Brain microvascular endothelial cell (primary cell): ENCODE results near the gene TESMIN.

ENCODE experiments used
- DNase-seq: peaks from one replicate; pipeline ENCODE4 v3.0.0-alpha.2; 2020
- H3K27ac ChIP-seq: fragments of 250-450 bp; sonication (Bioruptor Pico); 2 replicates; pipeline ENCODE4 v1.5.1; 2020; ENCODE audit warnings: mild to moderate bottlenecking, moderate library complexity
- H3K27me3 ChIP-seq: fragments of 250-450 bp; sonication (Bioruptor Pico); replicated peaks from 2 replicates; pipeline ENCODE4 v1.5.1; 2020; ENCODE audit warnings: mild to moderate bottlenecking
- H3K36me3 ChIP-seq: fragments of 250-450 bp; sonication (Bioruptor Pico); replicated peaks from 2 replicates; pipeline ENCODE4 v1.5.1; 2020; ENCODE audit warnings: mild to moderate bottlenecking
- H3K4me3 ChIP-seq: 2 replicates; pipeline ENCODE4 v1.5.1; 2011; ENCODE audit warnings: low read depth, mild to moderate bottlenecking, control low read depth, low read length, moderate library complexity
- in situ Hi-C: cut with HindIII; loops from 2 replicates; pipeline ENCODE4 v1.10.0; 2017; ENCODE audit warnings: low sequenced_read_pairs, low pct_ligation_motif_present
- TF ChIP-seq, protein P1 (sequence below): IDR thresholded peaks from 2 replicates; pipeline ENCODE4 v1.5.1; 2011; ENCODE audit warnings: low read depth, mild to moderate bottlenecking, moderate library complexity, low read length, control low read depth, inconsistent platforms; ENCODE audit errors: missing control alignments

TESMIN gene

DNA sequence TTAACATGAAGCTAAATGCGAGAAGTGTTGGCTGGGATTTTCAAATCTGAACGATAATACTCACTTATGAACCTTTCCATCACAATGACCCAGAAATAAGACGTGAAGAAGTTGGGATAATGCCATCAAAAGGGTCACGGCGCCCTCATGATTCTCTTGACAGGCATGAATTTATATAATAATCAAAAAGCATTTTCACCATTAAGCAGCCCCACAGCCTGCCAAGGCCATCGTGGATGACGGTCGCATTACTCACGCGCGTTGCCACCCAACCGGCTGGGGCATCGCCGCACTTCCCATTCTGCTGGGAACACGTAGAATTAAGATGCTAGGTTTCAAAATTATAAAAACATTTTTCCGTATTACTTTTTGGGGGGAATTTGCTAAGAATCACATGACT lies 85.9 kb downstream of the TESMIN start:
- TF ChIP-seq, protein P1, sequence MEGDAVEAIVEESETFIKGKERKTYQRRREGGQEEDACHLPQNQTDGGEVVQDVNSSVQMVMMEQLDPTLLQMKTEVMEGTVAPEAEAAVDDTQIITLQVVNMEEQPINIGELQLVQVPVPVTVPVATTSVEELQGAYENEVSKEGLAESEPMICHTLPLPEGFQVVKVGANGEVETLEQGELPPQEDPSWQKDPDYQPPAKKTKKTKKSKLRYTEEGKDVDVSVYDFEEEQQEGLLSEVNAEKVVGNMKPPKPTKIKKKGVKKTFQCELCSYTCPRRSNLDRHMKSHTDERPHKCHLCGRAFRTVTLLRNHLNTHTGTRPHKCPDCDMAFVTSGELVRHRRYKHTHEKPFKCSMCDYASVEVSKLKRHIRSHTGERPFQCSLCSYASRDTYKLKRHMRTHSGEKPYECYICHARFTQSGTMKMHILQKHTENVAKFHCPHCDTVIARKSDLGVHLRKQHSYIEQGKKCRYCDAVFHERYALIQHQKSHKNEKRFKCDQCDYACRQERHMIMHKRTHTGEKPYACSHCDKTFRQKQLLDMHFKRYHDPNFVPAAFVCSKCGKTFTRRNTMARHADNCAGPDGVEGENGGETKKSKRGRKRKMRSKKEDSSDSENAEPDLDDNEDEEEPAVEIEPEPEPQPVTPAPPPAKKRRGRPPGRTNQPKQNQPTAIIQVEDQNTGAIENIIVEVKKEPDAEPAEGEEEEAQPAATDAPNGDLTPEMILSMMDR, result no peak
- no peak for DNase-seq
- in situ Hi-C loops, result no loop called here
- H3K27ac ChIP-seq, result no peak overlapping the region
- H3K4me3 ChIP-seq, result no peak overlapping the region
- H3K27me3 ChIP-seq, result peaks cover 44% of the 10 kb centered on the region
- no peaks in the 10 kb centered on the region for H3K36me3 ChIP-seq

DNA sequence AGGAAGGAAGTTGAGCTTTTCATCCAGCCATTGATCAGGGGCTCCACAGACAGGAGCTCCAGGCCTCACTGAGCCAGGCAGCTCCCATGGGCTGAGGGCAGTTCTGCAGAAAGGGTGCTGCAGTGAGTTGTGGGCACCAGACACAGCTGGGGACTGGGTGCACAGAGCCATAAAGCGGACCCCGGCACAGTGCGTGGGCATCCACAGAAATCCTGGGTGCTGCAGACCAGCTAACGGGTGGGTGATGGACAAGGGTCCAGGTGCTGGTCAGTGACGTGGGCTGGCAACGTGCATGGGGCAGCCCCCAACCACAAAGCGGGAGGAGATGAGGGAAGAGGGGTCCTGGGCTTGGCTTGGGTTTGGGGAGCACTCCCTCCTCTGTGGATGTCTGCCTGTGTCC lies 86.4 kb downstream of the TESMIN start:
- Histone ChIP-seq H3K27me3 (peaks cover 44% of the 10 kb centered on the region), H3K36me3 (no peaks in the 10 kb centered on the region), H3K27ac (no peak overlapping the region), H3K4me3 (no peak overlapping the region)
- no peak for DNase-seq
- TF ChIP-seq, protein P1, result no peak
- in situ Hi-C loops, result no loop called here

DNA sequence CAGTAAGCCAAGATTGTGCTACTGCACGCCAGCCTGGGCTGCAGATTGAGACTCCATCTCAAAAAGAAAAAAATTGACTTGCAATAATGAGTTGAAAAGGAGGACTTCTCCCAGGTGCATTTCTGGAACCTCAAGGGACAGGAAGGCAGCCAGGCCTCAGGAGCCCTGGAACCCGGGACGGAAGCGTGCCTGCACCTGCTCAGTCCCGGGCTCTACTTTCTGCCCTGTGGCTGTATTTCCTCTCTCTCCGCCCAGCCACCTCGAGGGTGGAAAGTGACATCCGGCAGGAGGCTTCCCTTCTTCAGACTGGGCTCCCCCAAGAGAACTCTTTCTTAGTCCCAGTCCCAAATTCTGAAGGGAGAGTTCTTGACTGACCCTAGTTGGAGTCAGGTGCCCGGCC lies 87.2 kb downstream of the TESMIN start:
- Histone ChIP-seq H3K36me3 (no peaks in the 10 kb centered on the region), H3K27ac (no peak overlapping the region), H3K27me3 (peaks cover 44% of the 10 kb centered on the region), H3K4me3 (no peak overlapping the region)
- TF ChIP-seq, protein P1, result no peak
- DNase-seq, result no peak
- in situ Hi-C loops, result no loop called here

DNA sequence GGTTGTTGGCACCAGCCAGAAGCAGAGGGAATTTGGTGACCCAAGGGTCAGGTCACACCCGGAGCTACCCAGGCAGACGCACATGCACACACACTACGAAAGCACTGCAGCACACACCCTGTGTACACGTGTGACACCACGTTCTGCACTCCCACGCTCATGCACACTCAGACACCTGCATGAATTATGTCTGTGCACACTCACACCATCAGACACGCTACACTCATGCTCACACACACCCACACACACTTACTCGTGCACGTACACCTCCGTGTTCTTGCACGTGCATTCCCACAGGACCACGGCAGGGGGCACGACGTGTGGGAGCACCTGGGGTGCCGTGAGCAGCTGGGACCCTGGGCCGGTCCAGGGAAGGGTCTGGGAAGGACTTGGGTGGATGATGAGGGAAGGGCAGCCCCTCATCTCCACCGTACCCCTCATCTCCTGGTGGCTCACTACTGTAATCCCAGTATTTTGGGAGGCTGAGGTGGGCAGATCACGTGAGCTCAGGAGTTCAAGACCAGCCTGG lies 87.8 kb downstream of the TESMIN start:
- TF ChIP-seq, protein P1, result no peak
- Histone ChIP-seq H3K27me3 (peaks cover 44% of the 10 kb centered on the region), H3K36me3 (no peaks in the 10 kb centered on the region), H3K4me3 (no peak overlapping the region), H3K27ac (no peak overlapping the region)
- in situ Hi-C loops, result no loop called here
- no peak for DNase-seq

DNA sequence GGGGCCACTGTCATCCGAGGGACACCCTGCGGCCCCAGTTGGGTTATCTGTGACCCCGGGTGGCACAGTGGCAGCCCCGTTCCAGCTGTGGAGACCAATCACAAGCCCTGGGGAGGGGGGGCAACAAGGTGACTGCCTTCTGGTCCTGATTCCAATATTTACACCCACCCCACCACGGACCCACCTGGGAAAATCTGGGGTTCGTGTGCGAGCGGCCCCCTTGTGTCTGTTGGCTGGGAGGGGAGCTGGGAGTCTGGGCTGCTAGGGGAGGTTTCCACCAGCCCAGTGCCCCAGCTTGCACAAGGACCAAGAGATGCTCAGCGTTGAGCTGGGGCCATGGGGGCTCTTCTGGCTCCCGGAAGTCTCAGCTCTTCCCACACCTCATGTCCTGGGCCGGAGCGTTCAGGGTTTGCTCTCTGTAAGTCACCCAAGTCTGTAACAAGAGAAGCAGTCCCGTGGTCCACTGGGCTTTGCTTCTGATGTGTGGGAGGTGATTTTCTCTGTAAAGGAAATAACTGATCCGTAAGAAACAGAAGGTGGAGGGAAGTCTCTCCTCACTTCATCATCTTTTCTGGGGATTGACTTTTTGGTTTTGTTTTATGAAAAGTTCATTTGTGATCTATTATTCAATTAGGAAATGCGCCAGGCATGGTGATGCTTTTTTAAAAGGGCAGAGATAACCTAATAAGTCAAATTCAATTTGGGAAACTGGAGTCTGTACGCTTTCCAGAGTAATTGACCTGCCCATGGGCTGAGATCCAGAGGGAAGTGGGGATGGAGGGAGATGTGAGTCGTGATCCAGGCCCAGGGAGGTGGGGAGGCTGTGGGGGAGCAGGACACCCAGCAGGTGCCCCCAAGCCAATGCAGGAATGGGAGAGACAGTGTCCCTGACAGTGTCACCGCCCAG lies 89.4 kb downstream of the TESMIN start:
- Histone ChIP-seq H3K36me3 (no peaks in the 10 kb centered on the region), H3K27me3 (peaks cover 54% of the 10 kb centered on the region), H3K27ac (no peak overlapping the region), H3K4me3 (no peak overlapping the region)
- TF ChIP-seq, protein P1, result no peak
- in situ Hi-C loops, result no loop called here
- DNase-seq, result no peak

DNA sequence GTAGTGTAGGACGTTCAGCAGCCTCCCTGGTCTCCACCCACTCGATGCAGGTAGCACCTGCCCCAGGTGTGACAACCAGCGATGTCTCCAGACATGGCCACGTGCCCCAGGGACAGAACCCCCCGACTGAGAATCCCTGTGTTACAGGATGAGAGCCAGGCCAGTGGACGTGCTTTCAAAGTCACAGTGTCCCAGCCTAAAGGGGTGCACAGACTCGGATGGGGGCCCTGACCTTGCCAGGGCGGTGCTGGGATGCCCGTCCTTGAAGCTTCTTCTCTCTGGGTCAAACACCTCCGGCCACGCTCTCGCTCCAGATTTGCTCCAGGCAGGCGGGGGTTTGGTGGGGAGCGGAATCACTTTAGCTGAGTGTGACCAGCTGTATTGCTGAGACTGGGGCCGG lies 90.3 kb downstream of the TESMIN start:
- in situ Hi-C loops, result no loop called here

More for the DNA sequence above, 90.3 kb downstream of the TESMIN start:
- H3K27me3 ChIP-seq, result peaks cover 58% of the 10 kb centered on the region
- H3K4me3 ChIP-seq, result no peak overlapping the region
- DNase-seq, result no peak
- H3K36me3 ChIP-seq, result no peaks in the 10 kb centered on the region
- TF ChIP-seq, protein P1, result no peak
- no peak overlapping the region for H3K27ac ChIP-seq
